Activated CD8-positive, alpha-beta memory T cell treated with anti-CD3 and anti-CD28 coated beads for 48 hours (primary cell): ENCODE results near the gene ZNF8.
"Not testable (repeated sequence)": the region's sequence is repeated elsewhere in the genome, so short reads cannot be mapped to it uniquely, and the experiment has no call there.

Source experiments
- DNase-seq, 3 experiments: peaks; one replicate each; pipeline ENCODE4 v3.0.0-alpha.2; 2020; ENCODE audit warnings: low read depth in 2 of 3, low spot score in 2 of 3

Gene ZNF8

GRCh38 chr19:58278541-58279041 is at the start of gene ZNF8:
TSS of gene ZNF8 (plus strand) at chr19:58278955. CDS start at chr19:58279082, 127 bp downstream.
- peak; percentile 88 to 98 (median 95) for DNase-seq

DNA sequence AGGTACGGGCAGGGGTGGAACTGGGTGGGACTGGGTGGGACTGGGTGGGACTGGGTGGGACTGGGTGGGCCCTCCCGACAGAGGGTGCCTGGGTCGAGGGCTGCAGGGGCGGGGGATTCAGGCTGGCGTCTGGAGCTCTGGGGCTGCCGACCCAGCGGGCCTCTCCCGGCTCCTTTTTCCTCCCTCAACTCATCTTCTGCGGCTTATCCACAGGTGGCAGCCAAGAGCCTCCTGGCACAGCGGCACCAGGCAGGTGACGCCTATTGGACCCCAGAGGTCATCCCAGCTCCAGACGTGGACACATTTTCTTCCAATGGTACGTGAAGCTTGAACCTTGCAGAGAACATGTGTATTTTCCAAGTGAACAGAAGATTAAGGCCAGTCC is 49.5 kb upstream of the ZNF8 start:
- peak in 1 of 3 experiments; percentile 4 for DNase-seq

DNA sequence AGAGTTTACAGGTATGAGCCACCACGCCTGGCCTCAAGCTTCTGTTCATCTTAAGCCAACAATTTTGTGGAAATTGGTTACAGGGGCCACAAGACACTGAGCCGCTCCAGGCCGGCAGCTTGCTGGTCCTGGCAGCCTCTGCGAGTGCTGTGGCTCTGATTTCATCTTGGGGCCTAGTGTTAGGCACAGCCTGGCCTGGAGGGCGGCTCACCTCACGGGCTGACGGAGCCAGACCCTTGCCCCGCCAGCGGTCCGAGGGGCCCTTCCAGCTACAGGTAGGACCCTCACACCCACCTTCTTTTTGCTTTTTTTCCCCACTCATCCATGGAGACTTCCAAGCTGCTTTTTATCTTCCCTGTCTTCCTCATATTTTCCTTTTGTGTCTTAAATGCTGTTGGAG is 41.4 kb upstream of the ZNF8 start:
- DNase-seq: no peak

- no peak for DNase-seq
Observed at GRCh38 chr19:58243351-58243750, 35.4 kb upstream of the ZNF8 start.

- DNase-seq: no peak
Observed at GRCh38 chr19:58248886-58249285, 29.9 kb upstream of the ZNF8 start.

GRCh38 chr19:58252102-58252685 is 26.6 kb upstream of the ZNF8 start:
- no peak for DNase-seq

- not testable (repeated sequence) for DNase-seq
Observed at GRCh38 chr19:58258259-58258658, 20.5 kb upstream of the ZNF8 start.

DNA sequence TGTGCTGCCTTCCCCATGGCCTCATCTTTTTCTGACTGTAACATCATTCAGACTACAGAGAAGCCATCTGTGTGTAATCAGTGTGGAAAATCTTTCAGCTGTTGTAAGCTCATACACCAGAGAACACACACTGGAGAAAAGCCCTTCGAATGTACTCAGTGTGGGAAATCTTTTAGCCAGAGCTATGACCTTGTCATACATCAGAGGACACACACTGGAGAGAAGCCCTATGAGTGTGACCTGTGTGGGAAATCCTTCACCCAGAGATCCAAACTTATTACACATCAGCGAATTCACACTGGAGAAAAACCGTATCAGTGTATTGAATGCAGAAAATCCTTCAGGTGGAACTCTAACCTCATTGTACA is 17.2 kb upstream of the ZNF8 start:
- no peak for DNase-seq

- no peak for DNase-seq
Observed at GRCh38 chr19:58261968-58262921, 16.5 kb upstream of the ZNF8 start.

- DNase-seq: no peak
Observed at GRCh38 chr19:58262922-58263296, 15.8 kb upstream of the ZNF8 start.

DNA sequence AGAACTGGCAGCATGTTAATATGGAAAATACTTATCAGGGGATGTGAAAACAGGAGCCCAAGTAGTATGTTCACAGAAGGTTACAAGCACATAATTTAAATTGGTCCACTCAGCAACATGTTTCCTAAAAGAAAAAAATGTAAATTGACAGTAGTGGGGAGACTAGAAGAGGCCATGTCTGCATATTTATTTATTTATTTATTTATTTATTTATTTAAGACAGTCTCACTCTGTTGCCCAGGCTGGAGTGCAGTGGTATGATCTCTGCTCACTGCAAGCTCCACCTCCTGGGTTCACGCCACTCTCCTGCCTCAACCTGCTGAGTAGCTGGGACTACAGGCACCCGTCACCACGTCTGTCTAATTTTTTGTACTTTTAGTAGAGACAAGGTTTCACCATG is 13.7 kb upstream of the ZNF8 start:
- no peak for DNase-seq

DNA sequence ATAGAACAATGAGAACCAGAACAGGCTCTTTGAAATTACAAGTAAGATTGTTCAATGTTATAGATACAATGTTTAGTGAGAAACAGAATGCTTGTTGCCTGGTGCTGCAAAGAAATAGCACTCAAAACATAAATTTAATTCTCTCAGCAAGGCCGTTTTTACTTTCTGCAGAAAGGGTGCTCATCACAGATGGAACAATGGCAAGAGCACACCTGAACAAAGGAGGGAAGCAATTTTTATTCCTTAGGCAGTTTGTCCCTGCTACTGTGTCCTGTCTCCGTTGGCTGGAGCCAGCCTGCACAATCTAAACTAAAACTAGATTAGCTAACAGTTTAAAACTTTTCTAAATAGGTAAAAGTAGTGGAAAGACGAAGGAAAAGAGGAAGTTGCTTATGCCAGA is 10.4 kb upstream of the ZNF8 start:
- DNase-seq: no peak

- DNase-seq: no peak
Observed at GRCh38 chr19:58274771-58275201, 4.0 kb upstream of the ZNF8 start.

DNA sequence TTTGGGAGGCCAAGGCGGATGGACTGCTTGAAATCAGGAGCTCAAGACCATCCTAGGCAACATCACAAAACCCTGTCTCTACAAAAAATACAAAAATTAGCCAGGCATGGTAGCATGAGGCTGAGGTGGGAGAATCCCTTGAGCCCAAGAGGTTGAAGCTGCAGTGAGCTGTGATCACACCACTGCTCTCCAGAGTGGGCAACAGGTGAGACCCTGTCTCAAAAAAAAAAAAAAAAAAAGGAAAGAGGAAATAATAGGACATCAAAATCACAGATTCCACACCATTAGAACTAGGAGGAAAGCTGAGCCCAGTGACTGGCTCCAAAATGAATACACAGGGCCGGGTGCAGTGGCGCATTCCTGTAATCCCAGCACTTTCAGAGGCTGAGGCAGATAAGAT is 3.2 kb upstream of the ZNF8 start:
- DNase-seq: no peak

DNA sequence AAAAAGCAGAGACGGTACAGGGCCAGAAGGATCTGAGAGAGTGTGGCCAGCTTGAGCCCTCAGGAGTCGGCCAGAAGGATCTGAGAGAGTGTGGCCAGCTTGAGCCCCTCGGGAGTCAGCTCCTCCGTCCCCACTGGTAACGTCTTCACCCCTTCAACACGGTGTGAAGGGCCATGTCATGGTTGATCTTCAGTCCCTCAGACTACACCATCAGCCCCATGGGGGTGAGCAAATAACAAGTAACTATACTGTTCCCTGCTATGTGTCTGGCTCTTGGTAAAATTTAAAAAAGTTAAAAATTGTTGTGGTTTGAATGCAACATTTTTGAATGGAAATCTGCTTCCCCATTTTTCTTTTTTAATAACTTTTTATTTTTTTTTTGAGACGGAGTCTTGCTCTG is 1.6 kb upstream of the ZNF8 start:
- no peak for DNase-seq

GRCh38 chr19:58277748-58278540 is 811 bp upstream of the ZNF8 start:
- no peak for DNase-seq

DNA sequence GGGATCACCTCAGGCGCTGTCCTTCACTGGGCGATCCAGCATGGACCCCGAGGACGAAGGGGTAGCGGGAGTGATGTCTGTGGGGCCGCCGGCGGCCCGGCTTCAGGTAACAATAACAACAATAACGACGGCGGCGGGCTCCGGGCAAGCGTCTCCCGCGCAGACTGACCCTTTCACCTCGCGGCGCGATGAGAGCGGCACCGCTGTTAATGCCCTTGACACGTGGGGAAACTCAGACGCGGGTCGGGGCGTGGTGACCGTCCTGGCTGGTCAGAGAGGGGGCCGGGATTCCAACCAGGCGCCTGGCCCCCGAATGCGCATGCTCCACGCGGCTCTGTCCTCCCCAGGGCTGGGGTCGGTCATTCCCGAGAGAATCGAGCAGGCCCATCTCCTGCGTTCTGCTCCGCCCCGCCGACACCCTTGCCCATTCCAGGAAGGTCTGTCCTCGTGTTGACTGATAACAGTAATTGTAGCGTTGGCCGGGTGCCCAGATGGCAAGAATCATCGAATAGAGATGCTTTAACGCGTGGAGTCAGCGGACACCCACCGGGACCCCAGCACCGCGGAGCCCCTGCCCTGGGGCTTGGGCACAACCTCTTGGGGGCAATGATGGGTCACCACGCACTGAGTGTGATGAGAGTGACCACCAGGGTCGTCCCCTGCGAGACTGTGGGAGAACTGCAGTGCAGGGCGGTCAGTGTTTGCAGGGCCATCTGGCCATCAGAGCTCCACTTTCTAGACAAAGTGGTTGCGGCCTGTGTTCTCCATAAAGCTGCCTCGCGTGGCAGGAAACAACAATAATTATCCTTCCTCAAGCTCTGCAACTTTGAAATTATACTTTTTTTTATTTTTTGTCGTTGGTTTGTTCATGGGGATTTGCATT is 528 bp downstream of the ZNF8 start:
- DNase-seq: peak; percentile 4 to 25 (median 23)

DNA sequence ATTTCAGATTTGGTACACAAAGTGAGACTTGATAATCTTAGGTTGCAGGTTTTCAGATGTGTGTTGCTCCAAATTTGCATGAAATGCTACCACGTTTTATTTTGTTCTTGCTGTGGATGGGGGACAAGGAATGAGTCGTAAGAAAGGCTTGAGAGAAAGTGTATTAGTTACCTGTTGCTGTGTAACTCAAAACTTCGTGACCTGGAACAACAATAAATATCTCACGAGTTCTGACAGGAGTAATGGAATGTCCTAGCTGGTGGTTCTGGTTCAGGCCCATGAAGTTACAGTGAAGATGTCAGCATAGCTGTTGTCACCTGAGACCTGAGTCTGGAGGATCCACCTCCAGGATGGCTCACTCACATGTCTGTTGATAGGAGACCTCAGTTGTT is 1.2 kb downstream of the ZNF8 start:
- no peak for DNase-seq

- DNase-seq: no peak
Observed at GRCh38 chr19:58284199-58284598, 5.4 kb downstream of the ZNF8 start.

DNA sequence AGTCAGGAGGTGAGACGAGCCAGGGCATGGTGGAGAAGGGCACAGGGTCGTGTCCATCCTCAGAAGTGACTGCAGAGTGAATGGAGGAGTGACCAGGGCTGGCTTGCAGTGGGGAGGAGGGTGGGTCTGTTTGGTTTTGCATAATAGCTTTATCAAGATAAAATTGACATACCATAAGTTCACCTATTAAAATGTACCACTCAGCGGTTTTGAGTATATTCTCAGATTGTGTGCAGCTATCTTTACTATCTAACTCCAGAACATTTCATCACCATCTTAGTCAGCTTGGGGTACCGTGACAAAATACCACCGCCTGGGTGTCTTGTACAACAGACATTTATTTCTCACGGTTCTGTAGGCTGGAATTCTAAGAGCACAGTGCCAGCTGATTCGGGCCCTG is 13.2 kb downstream of the ZNF8 start:
- no peak for DNase-seq
